Measurements from ENCODE around the gene ADAMTS7. TPM values are rescaled to one million over a fixed set of nuclear protein-coding genes. Genes with fewer than 3 reads are reported as not detected.
"Not testable (repeated sequence)": the region's sequence is repeated elsewhere in the genome, so short reads cannot be mapped to it uniquely, and the experiment has no call there.

ADAMTS7 gene
- total RNA-seq, result 2.6 and 7.0 TPM in 2 replicates

- DNase-seq (ENCODE audit: low read depth in 2 of 2), result peak; percentile 75 to 80
Measured at GRCh38 chr15:78811124-78811824, at the start of gene ADAMTS7. TSS of gene ADAMTS7 (minus strand) at chr15:78811464. CDS start at chr15:78811220, 244 bp downstream.

GRCh38 chr15:78859971-78860719, 48.9 kb upstream of the ADAMTS7 start:
- peak; percentile 76 to 79 for DNase-seq (ENCODE audit: low read depth in 2 of 2)

- DNase-seq (ENCODE audit: low read depth in 2 of 2), result no peak
Measured at GRCh38 chr15:78855746-78856145, 44.5 kb upstream of the ADAMTS7 start.

GRCh38 chr15:78854833-78855372, 43.6 kb upstream of the ADAMTS7 start:
- no peak for DNase-seq (ENCODE audit: low read depth in 2 of 2)

GRCh38 chr15:78853500-78853899, 42.2 kb upstream of the ADAMTS7 start:
- no peak for DNase-seq (ENCODE audit: low read depth in 2 of 2)

GRCh38 chr15:78850941-78851755, 39.9 kb upstream of the ADAMTS7 start:
- no peak for DNase-seq (ENCODE audit: low read depth in 2 of 2)

GRCh38 chr15:78850352-78850751, 39.1 kb upstream of the ADAMTS7 start:
- DNase-seq (ENCODE audit: low read depth in 2 of 2), result no peak

GRCh38 chr15:78847387-78847906, 36.2 kb upstream of the ADAMTS7 start:
- DNase-seq (ENCODE audit: low read depth in 2 of 2), result not testable (repeated sequence)

GRCh38 chr15:78846906-78847305, 35.6 kb upstream of the ADAMTS7 start:
- DNase-seq (ENCODE audit: low read depth in 2 of 2), result not testable (repeated sequence)

- DNase-seq (ENCODE audit: low read depth in 2 of 2), result no peak
Measured at GRCh38 chr15:78842519-78842918, 31.3 kb upstream of the ADAMTS7 start.

- DNase-seq (ENCODE audit: low read depth in 2 of 2), result no peak
Measured at GRCh38 chr15:78841891-78842290, 30.6 kb upstream of the ADAMTS7 start.

- DNase-seq (ENCODE audit: low read depth in 2 of 2), result no peak
Measured at GRCh38 chr15:78841376-78841706, 30.1 kb upstream of the ADAMTS7 start.

GRCh38 chr15:78840661-78841375, 29.6 kb upstream of the ADAMTS7 start:
- peak in 1 of 2 donors; percentile 24 for DNase-seq (ENCODE audit: low read depth in 2 of 2)

GRCh38 chr15:78839151-78839550, 27.9 kb upstream of the ADAMTS7 start:
- DNase-seq (ENCODE audit: low read depth in 2 of 2), result not testable (repeated sequence)

- DNase-seq (ENCODE audit: low read depth in 2 of 2), result no peak
Measured at GRCh38 chr15:78838489-78838888, 27.2 kb upstream of the ADAMTS7 start.

- no peak for DNase-seq (ENCODE audit: low read depth in 2 of 2)
Measured at GRCh38 chr15:78837543-78837942, 26.3 kb upstream of the ADAMTS7 start.

GRCh38 chr15:78837131-78837530, 25.9 kb upstream of the ADAMTS7 start:
- no peak for DNase-seq (ENCODE audit: low read depth in 2 of 2)

- no peak for DNase-seq (ENCODE audit: low read depth in 2 of 2)
Measured at GRCh38 chr15:78836333-78836732, 25.1 kb upstream of the ADAMTS7 start.

GRCh38 chr15:78831229-78832207, 20.3 kb upstream of the ADAMTS7 start:
- no peak for DNase-seq (ENCODE audit: low read depth in 2 of 2)

Data from lung microvascular endothelial cell (primary cell).